ENCODE measurements around the gene C4orf50. TPM values are rescaled to one million over a fixed set of nuclear protein-coding genes. Genes with fewer than 3 reads are reported as not detected.

The C4orf50 gene
- total RNA-seq, 5 donors from 2014 or later (not counting 1 experiment from before 2014, with no cell fraction given), result 0.28 to 3.0 (median 0.54) TPM

- H3K4me3 Mint-ChIP-seq, result no peak overlapping the region
- no peaks in the 10 kb centered on the region for H3K9me3 Mint-ChIP-seq
- Histone ChIP-seq H3K4me1 (ENCODE audit: control insufficient read depth in 1 of 2, extremely low read depth in 1 of 2, insufficient read depth in 2 of 2, low read length in 2 of 2) (peaks cover 0 to 3% of the 10 kb centered on the region in 2 experiments), H3K36me3 (ENCODE audit: control insufficient read depth in 2 of 2, extremely low read depth in 1 of 2, insufficient read depth in 1 of 2, low read length in 1 of 2) (no peaks in the 10 kb centered on the region), H3K4me3 (ENCODE audit: control insufficient read depth in 1 of 2, extremely low read depth in 1 of 2, low read length in 1 of 2) (no peak overlapping the region), H3K27ac (ENCODE audit: low read length) (no peak overlapping the region), H3K9me3 (no peaks in the 10 kb centered on the region), H3K27me3 (replicated peaks in 1 of 2; ENCODE audit: control insufficient read depth in 2 of 2, extremely low read depth in 1 of 2, insufficient read depth in 2 of 2, low read length in 1 of 2) (peaks cover 0 to 7% of the 10 kb centered on the region in 2 experiments)
- peaks cover 0 to 4% (median 0%) of the 10 kb centered on the region in 3 donors for H3K4me1 Mint-ChIP-seq
- no peak overlapping the region for H3K27ac Mint-ChIP-seq
- H3K27me3 Mint-ChIP-seq, result peaks cover 3 to 10% of the 10 kb centered on the region in 2 donors
- POLR2A ChIA-PET, result no interaction called here
- DNase-seq (no peak), ATAC-seq (replicated peaks in 1 of 4) (no peak)
- 68% methylated on average over 4 of the region's 6 CpGs for WGBS (ENCODE audit: insufficient coverage)
- no peaks in the 10 kb centered on the region for H3K36me3 Mint-ChIP-seq
- CTCF ChIA-PET, result no interaction called here
These were observed 16.3 kb downstream of the C4orf50 start for GRCh38 chr4:6001680-6002491.

DNA sequence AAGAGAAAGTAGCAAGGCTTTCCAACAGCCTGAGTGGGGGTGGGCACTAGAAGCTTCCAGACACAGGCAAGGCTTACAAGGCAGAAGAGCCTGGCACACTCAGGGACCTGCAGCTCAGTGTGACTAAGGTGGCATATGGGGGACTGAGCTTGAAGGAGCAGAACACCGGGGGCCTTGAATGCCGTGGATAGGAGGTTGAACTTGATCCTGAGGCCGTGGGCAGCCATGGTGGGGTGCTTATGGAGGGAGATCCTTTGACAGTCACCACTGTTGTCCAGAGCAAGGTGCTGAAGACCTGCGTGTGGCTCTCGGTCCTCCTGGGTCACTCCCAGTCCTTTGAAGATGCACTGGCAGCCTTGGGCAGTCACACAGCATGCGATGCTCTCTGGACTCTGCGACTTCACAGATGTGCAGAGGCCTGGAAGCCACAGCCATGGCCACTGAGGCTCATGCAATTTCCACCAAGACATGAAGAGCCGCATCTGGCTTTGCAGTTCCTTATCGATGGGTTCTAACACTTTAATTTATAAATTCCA, 18.3 kb downstream of the C4orf50 start:
- no peak for ATAC-seq (replicated peaks in 1 of 4)
- Mint-ChIP-seq H3K36me3 (no peaks in the 10 kb centered on the region), H3K4me3 (no peak overlapping the region), H3K9me3 (no peaks in the 10 kb centered on the region), H3K27me3 (peaks cover 6 to 14% of the 10 kb centered on the region in 2 donors), H3K27ac (no peak overlapping the region), H3K4me1 (peaks cover 0 to 4% (median 0%) of the 10 kb centered on the region in 3 donors)
- DNase-seq, result no peak
- POLR2A ChIA-PET, result interaction anchor here in 1 of 2 donors (0.6 kb wide), 1 partner anchor 105 kb away, joined by 3 read pairs; no protein-coding TSS in a partner anchor
- H3K4me3 ChIP-seq (ENCODE audit: control insufficient read depth in 1 of 2, extremely low read depth in 1 of 2, low read length in 1 of 2), result no peak overlapping the region
- H3K9me3 ChIP-seq, result no peaks in the 10 kb centered on the region
- H3K27ac ChIP-seq (ENCODE audit: low read length), result no peak overlapping the region
- no peaks in the 10 kb centered on the region for H3K36me3 ChIP-seq (ENCODE audit: control insufficient read depth in 2 of 2, extremely low read depth in 1 of 2, insufficient read depth in 1 of 2, low read length in 1 of 2)
- peaks cover 0 to 3% of the 10 kb centered on the region in 2 experiments for H3K4me1 ChIP-seq (ENCODE audit: control insufficient read depth in 1 of 2, extremely low read depth in 1 of 2, insufficient read depth in 2 of 2, low read length in 2 of 2)
- H3K27me3 ChIP-seq (replicated peaks in 1 of 2; ENCODE audit: control insufficient read depth in 2 of 2, extremely low read depth in 1 of 2, insufficient read depth in 2 of 2, low read length in 1 of 2), result peaks cover 0 to 18% of the 10 kb centered on the region in 2 experiments
- CTCF ChIA-PET, result interaction anchor here in 1 of 2 donors (1.2 kb wide), 1 partner anchor 327 kb away, joined by 3 read pairs; no protein-coding TSS in a partner anchor
- WGBS (ENCODE audit: insufficient coverage), result 86% methylated on average over 9 of the region's 9 CpGs

DNA sequence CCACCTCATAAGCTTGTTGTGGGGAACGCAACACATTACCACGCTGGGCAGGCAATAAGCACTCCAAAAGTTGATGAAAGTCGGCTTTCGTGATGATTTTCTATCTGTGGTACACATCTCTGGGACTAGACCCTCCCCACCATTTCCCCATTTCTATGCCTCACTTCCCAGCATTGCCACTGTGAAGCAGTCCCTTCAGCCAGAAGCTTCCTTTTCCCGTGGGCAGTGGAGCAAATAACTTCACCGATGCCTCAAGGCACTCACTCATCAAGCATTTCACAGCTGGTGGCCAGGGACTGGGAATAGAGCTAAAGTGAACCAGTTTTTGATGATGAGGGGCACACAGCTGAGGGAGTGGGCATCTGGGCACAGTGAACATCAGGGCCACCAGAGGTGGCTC, 18.9 kb downstream of the C4orf50 start:
- Mint-ChIP-seq H3K4me3 (no peak overlapping the region), H3K36me3 (no peaks in the 10 kb centered on the region), H3K4me1 (peaks cover 0 to 4% (median 0%) of the 10 kb centered on the region in 3 donors), H3K9me3 (no peaks in the 10 kb centered on the region), H3K27me3 (peaks cover 6 to 14% of the 10 kb centered on the region in 2 donors), H3K27ac (no peak overlapping the region)
- peaks cover 0 to 3% of the 10 kb centered on the region in 2 experiments for H3K4me1 ChIP-seq (ENCODE audit: control insufficient read depth in 1 of 2, extremely low read depth in 1 of 2, insufficient read depth in 2 of 2, low read length in 2 of 2)
- 60% methylated on average over 4 of the region's 6 CpGs for WGBS (ENCODE audit: insufficient coverage)
- ATAC-seq (replicated peaks in 1 of 4), result no peak
- no peak overlapping the region for H3K4me3 ChIP-seq (ENCODE audit: control insufficient read depth in 1 of 2, extremely low read depth in 1 of 2, low read length in 1 of 2)
- peaks cover 0 to 21% of the 10 kb centered on the region in 2 experiments for H3K27me3 ChIP-seq (replicated peaks in 1 of 2; ENCODE audit: control insufficient read depth in 2 of 2, extremely low read depth in 1 of 2, insufficient read depth in 2 of 2, low read length in 1 of 2)
- ChIA-PET POLR2A (interaction anchor here in 1 of 2 donors (0.6 kb wide), 1 partner anchor 104 kb away, joined by 3 read pairs; no protein-coding TSS in a partner anchor), CTCF (interaction anchor here in 1 of 2 donors (1.2 kb wide), 1 partner anchor 328 kb away, joined by 3 read pairs; no protein-coding TSS in a partner anchor)
- no peaks in the 10 kb centered on the region for H3K36me3 ChIP-seq (ENCODE audit: control insufficient read depth in 2 of 2, extremely low read depth in 1 of 2, insufficient read depth in 1 of 2, low read length in 1 of 2)
- no peak overlapping the region for H3K27ac ChIP-seq (ENCODE audit: low read length)
- no peak for DNase-seq
- no peaks in the 10 kb centered on the region for H3K9me3 ChIP-seq

- DNase-seq (peak in 24 of 35 experiments; percentile 4 to 68 (median 22)), ATAC-seq (replicated peaks in 1 of 4) (peak in 3 of 4 experiments; percentile 40 to 50 (median 40))
- Mint-ChIP-seq H3K27ac (no peak overlapping the region), H3K4me1 (peaks cover 0 to 4% (median 0%) of the 10 kb centered on the region in 3 donors), H3K4me3 (no peak overlapping the region), H3K9me3 (no peaks in the 10 kb centered on the region), H3K36me3 (no peaks in the 10 kb centered on the region), H3K27me3 (peaks cover 6 to 14% of the 10 kb centered on the region in 2 donors)
- ChIA-PET CTCF (interaction anchor here (0.6 to 1.2 kb wide), 4 partner anchors 329 to 1604 kb away, joined by 3 to 5 read pairs (median 3); no protein-coding TSS in a partner anchor), POLR2A (no interaction called here)
- Histone ChIP-seq H3K27ac (ENCODE audit: low read length) (no peak overlapping the region), H3K36me3 (ENCODE audit: control insufficient read depth in 2 of 2, extremely low read depth in 1 of 2, insufficient read depth in 1 of 2, low read length in 1 of 2) (no peaks in the 10 kb centered on the region), H3K4me3 (ENCODE audit: control insufficient read depth in 1 of 2, extremely low read depth in 1 of 2, low read length in 1 of 2) (no peak overlapping the region), H3K27me3 (replicated peaks in 1 of 2; ENCODE audit: control insufficient read depth in 2 of 2, extremely low read depth in 1 of 2, insufficient read depth in 2 of 2, low read length in 1 of 2) (peaks cover 0 to 21% of the 10 kb centered on the region in 2 experiments), H3K9me3 (no peaks in the 10 kb centered on the region), H3K4me1 (ENCODE audit: control insufficient read depth in 1 of 2, extremely low read depth in 1 of 2, insufficient read depth in 2 of 2, low read length in 2 of 2) (peaks cover 0 to 3% of the 10 kb centered on the region in 2 experiments)
- WGBS (ENCODE audit: insufficient coverage), result 4% methylated on average over 9 of the region's 9 CpGs
These were observed 19.8 kb downstream of the C4orf50 start for GRCh38 chr4:5998333-5998936.

DNA sequence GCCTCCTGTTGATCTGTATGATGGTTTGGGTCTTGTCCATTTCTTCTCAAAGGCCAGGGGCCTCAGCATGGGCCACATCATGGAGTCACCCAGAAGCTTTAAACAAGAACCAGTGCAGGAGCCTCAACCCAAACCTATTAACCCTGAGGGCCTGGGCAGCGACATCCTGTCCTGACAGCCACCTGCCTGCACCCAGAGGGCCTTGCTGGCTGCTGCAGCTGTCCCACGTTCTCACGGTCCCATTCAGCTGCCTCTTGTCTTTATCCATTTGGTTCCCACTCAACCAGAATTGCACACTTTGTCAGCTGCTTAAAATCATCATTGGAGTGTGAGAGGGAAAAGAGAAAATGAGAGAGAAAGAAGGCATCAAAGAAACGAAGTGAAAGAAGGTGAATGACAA, 21.6 kb downstream of the C4orf50 start:
- H3K4me3 Mint-ChIP-seq, result no peak overlapping the region
- no peaks in the 10 kb centered on the region for H3K9me3 Mint-ChIP-seq
- peaks cover 0 to 3% of the 10 kb centered on the region in 2 experiments for H3K4me1 ChIP-seq (ENCODE audit: control insufficient read depth in 1 of 2, extremely low read depth in 1 of 2, insufficient read depth in 2 of 2, low read length in 2 of 2)
- 65% methylated on average over 2 of the region's 4 CpGs for WGBS (ENCODE audit: insufficient coverage)
- peaks cover 9 to 14% of the 10 kb centered on the region in 2 donors for H3K27me3 Mint-ChIP-seq
- DNase-seq (no peak), ATAC-seq (replicated peaks in 1 of 4) (no peak)
- no peak overlapping the region for H3K4me3 ChIP-seq (ENCODE audit: control insufficient read depth in 1 of 2, extremely low read depth in 1 of 2, low read length in 1 of 2)
- H3K9me3 ChIP-seq, result no peaks in the 10 kb centered on the region
- no peak overlapping the region for H3K27ac ChIP-seq (ENCODE audit: low read length)
- no peak overlapping the region for H3K27ac Mint-ChIP-seq
- peaks cover 0 to 4% (median 0%) of the 10 kb centered on the region in 3 donors for H3K4me1 Mint-ChIP-seq
- H3K36me3 ChIP-seq (ENCODE audit: control insufficient read depth in 2 of 2, extremely low read depth in 1 of 2, insufficient read depth in 1 of 2, low read length in 1 of 2), result no peaks in the 10 kb centered on the region
- peaks cover 0 to 22% of the 10 kb centered on the region in 2 experiments for H3K27me3 ChIP-seq (replicated peaks in 1 of 2; ENCODE audit: control insufficient read depth in 2 of 2, extremely low read depth in 1 of 2, insufficient read depth in 2 of 2, low read length in 1 of 2)
- POLR2A ChIA-PET, result no interaction called here
- CTCF ChIA-PET, result no interaction called here
- H3K36me3 Mint-ChIP-seq, result no peaks in the 10 kb centered on the region

Data from T-cell (primary cell).